Progenitor cell of endocrine pancreas (in vitro differentiated cells): Measurements from ENCODE around the gene EEFSEC. TPM values are rescaled to one million over a fixed set of nuclear protein-coding genes. Genes with fewer than 3 reads are reported as not detected.
A peak's percentile ranks its signal among the peaks of the same experiment; 100 is the strongest.

Experiments
- DNase-seq: peaks from one replicate; pipeline ENCODE4 v3.0.0; 2021; ENCODE audit warnings: low spot score; ENCODE audit not compliant: unreplicated experiment
- H3K27ac Mint-ChIP-seq: 2 replicates; pipeline ENCODE4 v1.8.0; 2021; ENCODE audit warnings: mild to moderate bottlenecking, moderate library complexity, mixed read lengths
- H3K27me3 Mint-ChIP-seq: 2 replicates; pipeline ENCODE4 v1.8.0; 2021; ENCODE audit warnings: mixed read lengths
- H3K36me3 Mint-ChIP-seq: 2 replicates; pipeline ENCODE4 v1.8.0; 2022; ENCODE audit warnings: mixed read lengths; ENCODE audit not compliant: insufficient read depth
- H3K4me1 Mint-ChIP-seq: 2 replicates; pipeline ENCODE4 v1.8.0; 2021; ENCODE audit warnings: low read depth, mixed read lengths
- H3K4me3 Mint-ChIP-seq: 2 replicates; pipeline ENCODE4 v1.8.0; 2021; ENCODE audit warnings: low read depth, mild to moderate bottlenecking, moderate library complexity, mixed read lengths
- H3K9me3 Mint-ChIP-seq: 2 replicates; pipeline ENCODE4 v1.8.0; 2021; ENCODE audit warnings: low read depth, mixed read lengths
- CTCF ChIP-seq: fragments of 200-600 bp; sonication (generic); IDR thresholded peaks from one replicate; pipeline ENCODE4 v1.5.0; 2021; ENCODE audit warnings: antibody characterized with exemption, mild to moderate bottlenecking; ENCODE audit not compliant: unreplicated experiment
- total RNA-seq: library from RNA; stranded (reverse); gene quantifications from 2 replicates; pipeline ENCODE4 v1.2.1, GENCODE V29; 2021

EEFSEC gene
- total RNA-seq, 1 donor from 2014 or later = 11.8 TPM

GRCh38 chr3:128420720-128421438 is 267.6 kb downstream of the EEFSEC start:
- no peak for DNase-seq
- Mint-ChIP-seq H3K36me3 (peaks cover 1% of the 10 kb centered on the region), H3K27me3 (peaks cover 45% of the 10 kb centered on the region), H3K4me3 (no peak overlapping the region), H3K9me3 (peaks cover 5% of the 10 kb centered on the region), H3K27ac (peak overlapping the region; percentile 49), H3K4me1 (peaks cover 24% of the 10 kb centered on the region)
- no peak for TF ChIP-seq CTCF

- Mint-ChIP-seq H3K4me3 (no peak overlapping the region), H3K36me3 (peaks cover 1% of the 10 kb centered on the region), H3K4me1 (peaks cover 22% of the 10 kb centered on the region), H3K27me3 (peaks cover 44% of the 10 kb centered on the region), H3K9me3 (peaks cover 5% of the 10 kb centered on the region), H3K27ac (peak overlapping the region; percentile 49)
- TF ChIP-seq CTCF = no peak
- DNase-seq = no peak
These were observed 268.2 kb downstream of the EEFSEC start for GRCh38 chr3:128421439-128421836.

GRCh38 chr3:128421966-128422365 is 268.7 kb downstream of the EEFSEC start:
- TF ChIP-seq CTCF = no peak
- peaks cover 39% of the 10 kb centered on the region for H3K27me3 Mint-ChIP-seq
- H3K27ac Mint-ChIP-seq = no peak overlapping the region
- H3K36me3 Mint-ChIP-seq = peaks cover 1% of the 10 kb centered on the region
- H3K9me3 Mint-ChIP-seq = peaks cover 5% of the 10 kb centered on the region
- DNase-seq = no peak
- H3K4me1 Mint-ChIP-seq = peaks cover 18% of the 10 kb centered on the region
- no peak overlapping the region for H3K4me3 Mint-ChIP-seq

- no peak overlapping the region for H3K4me3 Mint-ChIP-seq
- no peak for TF ChIP-seq CTCF
- H3K27ac Mint-ChIP-seq = no peak overlapping the region
- H3K9me3 Mint-ChIP-seq = peaks cover 5% of the 10 kb centered on the region
- peaks cover 1% of the 10 kb centered on the region for H3K36me3 Mint-ChIP-seq
- DNase-seq = no peak
- H3K27me3 Mint-ChIP-seq = peaks cover 36% of the 10 kb centered on the region
- H3K4me1 Mint-ChIP-seq = peaks cover 14% of the 10 kb centered on the region
These were observed 269.7 kb downstream of the EEFSEC start for GRCh38 chr3:128422762-128423524.

GRCh38 chr3:128423525-128424147 is 270.4 kb downstream of the EEFSEC start:
- Mint-ChIP-seq H3K4me3 (no peak overlapping the region), H3K27ac (no peak overlapping the region)

More at GRCh38 chr3:128423525-128424147, 270.4 kb downstream of the EEFSEC start:
- H3K27me3 Mint-ChIP-seq = peaks cover 39% of the 10 kb centered on the region
- no peak for TF ChIP-seq CTCF
- peaks cover 16% of the 10 kb centered on the region for H3K4me1 Mint-ChIP-seq
- peaks cover 1% of the 10 kb centered on the region for H3K36me3 Mint-ChIP-seq
- no peak for DNase-seq
- peaks cover 5% of the 10 kb centered on the region for H3K9me3 Mint-ChIP-seq
